Esophagus muscularis mucosa (tissue), 4 donors: ENCODE measurements around the gene ZNF319.

Source experiments
- EP300 ChIP-seq: sonication (generic); formaldehyde crosslinking; IDR thresholded peaks from one replicate; pipeline ENCODE4 v1.6.1; 2017; ENCODE audit warnings: antibody characterized with exemption
- POLR2A ChIP-seq: fragments of 450-650 bp; IDR thresholded peaks from one replicate; pipeline ENCODE4 v1.6.1; 2017; ENCODE audit warnings: antibody characterized with exemption, moderate library complexity, mild to moderate bottlenecking, low read depth
- POLR2AphosphoS5 ChIP-seq, 2 donors: sonication (generic); formaldehyde crosslinking; IDR thresholded peaks; one replicate each; pipeline ENCODE4 v1.6.1; 2017; ENCODE audit warnings: antibody characterized with exemption in 2 of 2
- TF ChIP-seq, protein P1 (sequence below), 3 experiments: fragments of 200-600 bp in 2 of 3; fragments of 450-650 bp in 1 of 3; sonication (generic) in 2 of 3; IDR thresholded peaks; one replicate each; pipeline ENCODE4 v1.5.1; 2017 to 2019; ENCODE audit warnings: antibody characterized with exemption in 3 of 3, mild to moderate bottlenecking in 2 of 3, moderate library complexity in 1 of 3

DNA sequence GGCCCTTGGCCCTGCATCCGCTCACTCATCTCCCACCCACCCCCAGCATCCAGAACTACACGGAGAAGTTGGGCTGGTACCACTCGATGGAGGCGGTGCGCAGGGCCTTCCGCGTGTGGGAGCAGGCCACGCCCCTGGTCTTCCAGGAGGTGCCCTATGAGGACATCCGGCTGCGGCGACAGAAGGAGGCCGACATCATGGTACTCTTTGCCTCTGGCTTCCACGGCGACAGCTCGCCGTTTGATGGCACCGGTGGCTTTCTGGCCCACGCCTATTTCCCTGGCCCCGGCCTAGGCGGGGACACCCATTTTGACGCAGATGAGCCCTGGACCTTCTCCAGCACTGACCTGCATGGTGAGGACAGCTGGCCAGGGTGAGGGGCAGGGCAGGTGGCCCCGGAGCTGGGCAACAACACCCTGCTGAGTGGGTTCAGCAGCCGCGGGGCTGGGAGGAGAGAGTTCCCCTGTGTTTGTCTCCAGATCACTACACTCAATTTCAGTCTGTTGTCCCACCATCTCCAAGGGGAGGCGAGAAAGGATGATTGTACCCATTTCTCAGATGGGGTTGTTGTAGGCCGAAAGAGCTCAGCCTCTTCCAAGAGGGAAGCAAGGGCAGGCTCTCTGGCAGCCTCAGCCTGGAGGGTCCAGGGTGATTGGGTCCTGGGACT, 39.5 kb upstream of the ZNF319 start:
- TF ChIP-seq EP300, result no peak
- TF ChIP-seq, protein P1, sequence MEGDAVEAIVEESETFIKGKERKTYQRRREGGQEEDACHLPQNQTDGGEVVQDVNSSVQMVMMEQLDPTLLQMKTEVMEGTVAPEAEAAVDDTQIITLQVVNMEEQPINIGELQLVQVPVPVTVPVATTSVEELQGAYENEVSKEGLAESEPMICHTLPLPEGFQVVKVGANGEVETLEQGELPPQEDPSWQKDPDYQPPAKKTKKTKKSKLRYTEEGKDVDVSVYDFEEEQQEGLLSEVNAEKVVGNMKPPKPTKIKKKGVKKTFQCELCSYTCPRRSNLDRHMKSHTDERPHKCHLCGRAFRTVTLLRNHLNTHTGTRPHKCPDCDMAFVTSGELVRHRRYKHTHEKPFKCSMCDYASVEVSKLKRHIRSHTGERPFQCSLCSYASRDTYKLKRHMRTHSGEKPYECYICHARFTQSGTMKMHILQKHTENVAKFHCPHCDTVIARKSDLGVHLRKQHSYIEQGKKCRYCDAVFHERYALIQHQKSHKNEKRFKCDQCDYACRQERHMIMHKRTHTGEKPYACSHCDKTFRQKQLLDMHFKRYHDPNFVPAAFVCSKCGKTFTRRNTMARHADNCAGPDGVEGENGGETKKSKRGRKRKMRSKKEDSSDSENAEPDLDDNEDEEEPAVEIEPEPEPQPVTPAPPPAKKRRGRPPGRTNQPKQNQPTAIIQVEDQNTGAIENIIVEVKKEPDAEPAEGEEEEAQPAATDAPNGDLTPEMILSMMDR (IDR thresholded peaks at IDR 0.05), result no peak
- TF ChIP-seq POLR2A, result no peak
- TF ChIP-seq POLR2AphosphoS5 (IDR thresholded peaks at IDR 0.05), result no peak
